Activated CD4-positive, CD25-positive, alpha-beta regulatory T cell treated with anti-CD3 and anti-CD28 coated beads, Interleukin-2, amount 50 U/mL, for 16 hours (primary cell): ENCODE measurements around the gene APELA.
"Not testable (repeated sequence)": the region's sequence is repeated elsewhere in the genome, so short reads cannot be mapped to it uniquely, and the experiment has no call there.

Experiments
- DNase-seq: peaks from one replicate; pipeline ENCODE4 v3.0.0-alpha.2; 2020; ENCODE audit warnings: low read depth, low spot score

The APELA gene

GRCh38 chr4:164924670-164925238 is 47.8 kb downstream of the APELA start:
- no peak for DNase-seq

GRCh38 chr4:164926301-164926700 is 49.3 kb downstream of the APELA start:
- no peak for DNase-seq

GRCh38 chr4:164927101-164927500 is 50.1 kb downstream of the APELA start:
- DNase-seq: not testable (repeated sequence)

GRCh38 chr4:164930647-164931046 is 53.7 kb downstream of the APELA start:
- DNase-seq: no peak

- no peak for DNase-seq
These were observed 54.8 kb downstream of the APELA start for GRCh38 chr4:164931551-164932324.

GRCh38 chr4:164933244-164933643 is 56.3 kb downstream of the APELA start:
- DNase-seq: no peak

GRCh38 chr4:164935363-164935762 is 58.4 kb downstream of the APELA start:
- DNase-seq: no peak

GRCh38 chr4:164935865-164936606 is 59.1 kb downstream of the APELA start:
- not testable (repeated sequence) for DNase-seq

GRCh38 chr4:164937576-164938270 is 60.7 kb downstream of the APELA start:
- DNase-seq: no peak

- DNase-seq: no peak
These were observed 66.2 kb downstream of the APELA start for GRCh38 chr4:164943192-164943591.

GRCh38 chr4:164945146-164945545 is 68.2 kb downstream of the APELA start:
- no peak for DNase-seq

- DNase-seq: no peak
These were observed 69.8 kb downstream of the APELA start for GRCh38 chr4:164946810-164947209.
